GM18502 (cell line): ENCODE measurements around the gene TSPY3.
"Not testable (repeated sequence)": the region's sequence is repeated elsewhere in the genome, so short reads cannot be mapped to it uniquely, and the experiment has no call there.

Experiments
- ATAC-seq: cut with Tn5 transposase; IDR thresholded peaks from one replicate; pipeline ENCODE4 v1.9.1; 2021; ENCODE audit warnings: mild to moderate bottlenecking; ENCODE audit not compliant: unreplicated experiment, poor library complexity

Gene TSPY3

GRCh38 chrY:9398121-9398520, at the start of gene TSPY3:
Gene TSPY3, plus strand, starts transcription at chrY:9398421. Its CDS starts 46 bp downstream, at chrY:9398467.
- not testable (repeated sequence) for ATAC-seq

GRCh38 chrY:9357497-9357896, 40.7 kb upstream of the TSPY3 start, which contains the start of gene TSPY8:
Gene TSPY8, plus strand, starts transcription at chrY:9357797. Its CDS starts 46 bp downstream, at chrY:9357843.
- not testable (repeated sequence) for ATAC-seq

- not testable (repeated sequence) for ATAC-seq
Observed at GRCh38 chrY:9396527-9396926, 1.7 kb upstream of the TSPY3 start.
